Left colon (tissue), 2 donors: ENCODE results near the gene ATP4B. TPM values are rescaled to one million over a fixed set of nuclear protein-coding genes. Genes with fewer than 3 reads are reported as not detected.
A peak's percentile ranks its signal among the peaks of the same experiment; 100 is the strongest.

ENCODE experiments used
- ATAC-seq: fragments of 200-7000 bp; cut with Tn5 transposase; one replicate; pipeline ENCODE4 v1.9.1; 2020; ENCODE audit warnings: mild to moderate bottlenecking, moderate library complexity
- DNase-seq, 2 donors: peaks; one replicate each; pipeline ENCODE4 v3.0.0-alpha.2; 2020
- intact Hi-C, 2 donors: fragments of 100-400 bp; cut with DNase I in 1 of 2; cut with micrococcal nuclease in 1 of 2; formaldehyde crosslinking; loops; one replicate each; pipeline versions ENCODE4 v1.11.2 to v1.14.0; 2022; cut with DNase I, micrococcal nuclease
- total RNA-seq, 2 donors: library from RNA; stranded (reverse); fragmentation: NEBNext Ultra II Directional; extraction: Animal tissue kit (Norgen Biotek cat#: 25700); gene quantifications; one replicate each; pipeline ENCODE4 v1.2.1, GENCODE V29; 2021
- donor health status: DM: no; HTN: no; CAD: no.
- donor health status: DM: yes; HTN: yes; CAD: no.

The ATP4B gene
- total RNA-seq, 2 donors from 2014 or later = not detected

DNA sequence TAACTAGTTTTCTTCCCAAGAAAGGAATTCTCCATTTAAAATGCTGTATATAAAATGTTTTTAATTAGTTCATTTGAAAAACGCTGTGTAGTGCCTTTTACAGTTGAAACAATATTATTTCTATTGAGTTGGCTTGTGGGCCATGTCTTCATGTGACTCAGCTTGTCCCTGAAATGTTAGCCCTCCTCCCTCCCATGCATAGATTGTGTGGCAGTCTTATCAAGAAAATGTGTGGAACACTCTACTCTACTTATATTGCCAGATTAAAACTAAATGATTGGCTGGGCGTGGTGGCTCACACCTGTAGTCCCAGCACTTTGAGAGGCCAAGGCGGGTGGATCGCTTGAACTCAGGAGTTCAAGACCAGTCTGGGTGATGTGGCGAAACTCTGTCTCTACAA is 40.0 kb downstream of the ATP4B start:
- intact Hi-C loops = no loop called here

DNA sequence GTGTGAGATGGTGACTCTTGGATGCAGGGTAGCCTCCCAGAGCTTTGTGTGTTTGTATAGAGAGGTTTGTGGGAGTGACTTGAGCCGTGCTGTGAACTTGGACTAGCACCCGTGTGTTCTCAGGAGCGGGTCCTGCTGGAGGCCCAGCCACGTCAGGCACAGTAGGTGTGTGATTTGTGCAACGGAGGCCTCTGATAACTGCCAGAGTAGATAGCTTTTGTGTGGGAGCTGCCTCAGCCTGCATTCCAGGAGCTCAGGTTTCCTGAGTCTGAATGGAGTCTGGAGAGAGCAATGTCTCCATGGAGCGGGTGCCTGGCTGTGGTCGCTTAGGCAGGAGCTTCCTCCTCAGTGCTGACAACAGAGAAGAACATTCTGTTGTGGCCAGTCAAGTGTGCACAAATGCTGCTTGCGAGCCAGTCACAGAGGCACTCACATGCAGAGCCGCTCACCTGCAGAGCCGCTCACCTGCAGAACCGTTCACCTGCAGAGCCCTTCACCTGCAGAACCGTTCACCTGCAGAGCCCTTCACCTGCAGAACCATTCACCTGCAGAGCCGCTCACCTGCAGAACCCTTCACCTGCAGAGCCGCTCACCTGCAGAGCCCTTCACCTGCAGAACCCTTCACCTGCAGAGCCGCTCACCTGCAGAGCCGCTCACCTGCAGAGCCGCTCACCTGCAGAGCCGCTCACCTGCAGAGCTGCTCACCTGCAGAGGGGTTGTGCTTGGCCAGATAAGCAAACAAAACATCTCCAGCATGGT is 40.8 kb downstream of the ATP4B start:
- ATAC-seq (no peak), DNase-seq (no peak)
- intact Hi-C loops = no loop called here

More for the DNA sequence above, 40.0 kb downstream of the ATP4B start:
- ATAC-seq (no peak), DNase-seq (no peak)

GRCh38 chr13:113616281-113616906 is 41.6 kb downstream of the ATP4B start:
- no peak for DNase-seq
- intact Hi-C loops = no loop called here

GRCh38 chr13:113613789-113614379 is 44.1 kb downstream of the ATP4B start:
- ATAC-seq (no peak), DNase-seq (no peak)
- intact Hi-C loops = no loop called here

More at GRCh38 chr13:113616281-113616906, 41.6 kb downstream of the ATP4B start:
- no peak for ATAC-seq

DNA sequence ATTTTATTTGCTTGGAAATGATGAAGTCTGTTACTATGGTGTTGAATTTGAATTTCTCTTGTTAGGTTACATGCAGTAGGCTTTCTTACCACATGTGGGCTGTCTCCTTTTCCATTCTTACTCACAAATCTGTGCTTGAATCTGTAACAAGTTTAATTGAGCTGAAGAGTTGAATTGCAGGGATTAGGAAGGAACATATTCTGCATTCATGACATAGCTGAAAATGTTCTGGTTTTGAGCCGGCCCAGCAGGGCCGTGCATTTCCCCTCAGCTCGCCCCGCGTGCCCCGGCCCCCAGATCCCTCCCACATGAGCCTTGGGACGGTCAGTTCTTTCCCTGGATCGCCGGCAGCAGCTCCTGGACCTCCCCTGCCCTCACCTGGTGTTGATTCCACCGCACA is 45.4 kb downstream of the ATP4B start:
- DNase-seq (no peak), ATAC-seq (no peak)
- intact Hi-C loops = no loop called here

GRCh38 chr13:113611996-113612395 is 46.0 kb downstream of the ATP4B start:
- intact Hi-C loops = no loop called here
- no peak for ATAC-seq
- no peak for DNase-seq

- ATAC-seq (no peak), DNase-seq (no peak)
- intact Hi-C loops = no loop called here
These were observed 47.7 kb downstream of the ATP4B start for GRCh38 chr13:113610266-113610665.

DNA sequence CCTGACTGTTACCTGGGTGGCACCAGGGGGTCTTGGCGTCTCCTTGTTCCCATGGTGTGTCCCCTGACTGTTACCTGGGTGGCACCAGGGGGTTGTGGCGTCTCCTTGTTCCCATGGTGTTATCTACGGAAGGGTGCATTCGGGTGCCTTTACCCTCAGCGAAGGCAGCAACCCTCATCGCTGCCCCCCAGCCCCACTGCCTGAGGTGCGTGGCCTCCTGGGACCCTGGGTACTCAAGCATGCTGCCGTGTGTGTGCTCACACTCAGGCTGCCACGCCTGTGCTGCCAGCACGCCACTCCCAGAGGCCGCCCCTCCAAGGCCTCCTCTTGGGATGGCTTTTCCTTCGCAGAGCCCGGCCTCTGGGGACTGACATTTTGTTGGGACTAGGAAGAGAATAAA is 48.4 kb downstream of the ATP4B start:
- ATAC-seq (no peak), DNase-seq (no peak)
- intact Hi-C loops = no loop called here

- DNase-seq = no peak
- ATAC-seq = no peak
- intact Hi-C loops = no loop called here
These were observed 48.9 kb downstream of the ATP4B start for GRCh38 chr13:113608967-113609533.

- DNase-seq (no peak), ATAC-seq (peak; percentile 34)
- intact Hi-C loops = no loop called here
These were observed 49.9 kb downstream of the ATP4B start for GRCh38 chr13:113607889-113608635.

DNA sequence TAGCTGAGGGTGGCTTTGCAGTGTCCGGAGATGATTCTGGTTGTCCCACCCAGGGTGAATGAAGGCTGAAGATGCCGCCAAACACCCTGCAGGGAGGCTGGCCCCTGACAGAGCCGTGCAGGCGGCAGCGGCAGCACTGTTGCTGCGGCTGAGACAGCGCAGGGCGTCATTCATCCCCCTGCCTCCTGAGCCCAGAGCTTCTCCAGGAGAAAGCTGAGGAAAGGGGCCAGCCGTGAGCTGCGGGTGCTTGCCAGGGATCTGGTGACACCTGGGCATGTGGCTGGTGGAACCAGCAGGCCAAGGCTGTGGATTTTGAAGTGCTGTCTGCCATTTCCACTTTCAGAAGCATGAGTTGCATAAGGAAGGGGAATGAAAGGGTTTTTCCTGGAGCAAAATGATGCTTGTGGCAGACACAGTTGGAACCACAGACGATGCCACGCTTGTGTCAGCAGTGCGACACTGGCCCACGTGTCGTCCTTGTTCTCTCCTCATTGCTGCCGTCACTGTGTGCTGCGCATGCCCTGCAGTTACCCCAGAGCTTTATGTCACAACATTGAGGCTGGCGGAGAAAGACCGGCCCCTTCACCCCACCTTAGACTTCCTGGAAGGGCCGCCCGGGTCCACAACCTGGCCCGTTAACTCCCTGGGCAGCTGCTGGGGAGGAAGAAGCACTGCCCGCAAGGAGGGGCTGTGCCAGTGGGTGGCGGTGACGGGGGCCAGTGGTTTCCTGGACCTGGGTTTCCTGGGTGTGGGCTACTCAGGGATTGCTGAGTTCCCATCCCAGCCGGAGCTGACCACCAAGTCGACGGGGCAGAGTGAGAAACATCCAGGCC is 50.7 kb downstream of the ATP4B start:
- DNase-seq (no peak), ATAC-seq (peak; percentile 24)
- intact Hi-C loops = no loop called here

DNA sequence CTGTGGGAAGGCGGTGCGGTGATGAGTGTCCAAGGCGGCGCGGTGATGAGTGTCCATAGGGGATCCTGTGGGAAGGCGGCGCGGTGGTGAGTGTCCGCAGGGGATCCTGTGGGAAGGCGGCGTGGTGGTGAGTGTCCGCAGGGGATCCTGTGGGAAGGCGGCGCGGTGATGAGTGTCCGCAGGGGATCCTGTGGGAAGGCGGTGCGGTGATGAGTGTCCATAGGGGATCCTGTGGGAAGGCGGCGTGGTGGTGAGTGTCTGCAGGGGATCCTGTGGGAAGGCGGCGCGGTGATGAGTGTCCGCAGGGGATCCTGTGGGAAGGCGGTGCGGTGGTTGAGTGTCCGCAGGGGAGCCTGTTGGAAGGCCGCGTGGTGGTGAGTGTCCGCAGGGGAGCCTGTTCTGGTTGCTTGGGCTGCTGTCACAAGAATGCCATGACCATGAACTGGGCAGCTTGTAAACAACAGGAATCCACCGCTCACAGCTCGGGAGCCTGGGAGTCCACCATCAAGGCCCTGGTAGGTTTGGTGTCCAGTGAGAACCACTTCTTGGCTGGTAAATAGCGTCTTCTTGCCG is 52.0 kb downstream of the ATP4B start:
- DNase-seq (no peak), ATAC-seq (no peak)
- intact Hi-C loops = no loop called here

DNA sequence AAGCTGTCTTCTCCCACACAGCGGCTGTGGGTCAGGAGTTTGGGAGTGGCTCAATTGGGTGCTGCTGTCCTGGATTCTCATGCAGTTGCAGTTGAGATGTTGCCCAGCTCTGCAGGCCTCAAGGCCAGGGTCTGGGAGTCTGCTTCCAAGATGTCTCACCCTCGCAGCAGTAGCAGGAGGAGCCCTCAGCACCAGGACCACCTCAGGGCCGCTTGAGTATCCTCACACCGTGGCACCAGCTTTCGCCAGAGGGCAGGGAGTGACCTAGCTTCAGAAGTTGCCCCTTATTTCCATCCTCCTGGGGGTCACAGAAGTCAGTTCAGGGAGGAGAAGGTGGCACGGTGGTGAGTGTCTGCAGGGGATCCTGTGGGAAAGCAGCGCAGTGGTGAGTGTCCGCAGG is 52.5 kb downstream of the ATP4B start:
- ATAC-seq (no peak), DNase-seq (no peak)
- intact Hi-C loops = no loop called here

DNA sequence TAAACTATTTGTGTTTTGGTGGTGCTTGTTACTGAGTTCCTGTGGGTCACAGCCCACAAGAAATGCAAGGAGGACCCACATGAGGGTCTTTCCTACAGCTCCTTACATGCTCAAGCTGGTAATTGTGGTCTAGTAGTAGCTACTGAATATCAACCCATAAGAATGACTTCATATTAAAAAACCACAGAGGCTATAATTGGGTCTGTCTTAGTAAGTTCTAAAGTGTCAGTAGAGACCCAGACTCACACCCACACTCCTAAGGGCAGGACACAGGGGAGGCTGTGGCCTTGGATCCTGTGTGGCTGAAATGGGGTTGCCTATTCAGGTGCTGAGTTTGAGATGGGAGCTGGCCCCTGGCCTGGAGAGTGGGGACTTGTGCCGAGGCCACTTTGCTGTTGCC is 53.8 kb downstream of the ATP4B start:
- intact Hi-C loops = no loop called here
- ATAC-seq = no peak
- no peak for DNase-seq

DNA sequence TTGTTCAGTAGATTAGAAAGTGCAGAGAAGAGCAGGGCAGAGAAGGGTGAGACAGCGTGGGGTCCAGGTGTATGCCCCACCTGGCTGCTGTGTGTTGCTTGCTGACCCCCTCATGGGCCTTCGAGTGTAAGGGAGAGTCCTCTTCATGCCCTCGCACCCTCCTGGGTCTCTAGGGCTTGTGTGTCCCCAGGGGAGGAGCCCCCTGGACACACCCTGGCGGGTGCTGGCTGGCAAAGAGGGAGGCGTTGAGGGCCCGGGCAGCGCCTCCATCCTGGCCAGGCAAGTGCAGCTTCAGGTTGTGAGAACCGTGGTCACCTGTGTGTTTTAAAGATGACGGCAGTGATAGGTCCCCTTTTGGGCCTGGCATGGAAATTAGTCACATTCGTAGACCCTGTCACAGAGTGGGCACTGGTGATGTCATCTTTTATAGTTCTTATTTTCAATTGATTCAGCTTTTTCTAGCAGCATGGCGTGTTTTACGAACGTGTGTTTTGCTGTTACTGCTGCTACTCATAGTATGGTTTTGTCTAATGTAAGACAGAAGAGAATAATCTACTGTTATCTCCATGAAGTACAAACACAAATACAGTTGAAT is 54.8 kb downstream of the ATP4B start:
- no peak for DNase-seq
- intact Hi-C loops = no loop called here
- ATAC-seq = no peak

DNA sequence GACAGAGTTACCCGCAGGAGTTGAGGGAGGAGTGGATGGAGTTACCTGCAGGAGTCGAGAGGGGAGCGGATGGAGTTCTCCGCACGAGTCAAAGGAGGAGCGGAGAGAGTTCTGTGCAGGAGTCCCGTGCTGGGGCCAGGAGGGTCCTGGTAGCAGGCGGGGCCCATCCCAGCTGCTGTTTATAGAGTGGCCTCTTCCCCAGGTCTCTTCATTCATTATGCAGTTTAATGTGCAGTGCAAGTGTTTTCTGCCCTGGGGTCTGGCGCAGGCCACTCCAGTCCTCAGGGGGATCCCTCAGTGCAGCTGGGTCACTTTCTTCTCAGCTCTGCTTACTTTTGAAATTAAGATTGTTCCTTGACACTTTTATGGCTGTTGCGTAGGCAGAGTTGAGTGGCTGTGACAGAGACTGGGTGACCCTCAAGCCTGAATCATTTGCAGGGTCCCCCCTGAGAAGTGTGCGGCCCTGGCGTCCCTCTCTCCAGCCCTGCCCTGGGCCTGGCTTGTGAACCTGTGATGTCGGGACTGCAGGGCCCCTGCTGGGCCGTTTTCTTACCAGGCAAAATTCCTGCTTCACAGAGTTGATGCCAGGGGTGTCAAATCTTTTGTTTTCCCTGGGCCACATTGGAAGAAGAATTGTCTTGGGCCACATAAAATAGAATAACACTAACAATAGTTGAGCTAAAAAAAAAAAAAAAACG is 55.6 kb downstream of the ATP4B start:
- ATAC-seq (no peak), DNase-seq (no peak)
- intact Hi-C loops = no loop called here
